ENCODE data around the gene DTX2.
"Not testable (repeated sequence)": the region's sequence is repeated elsewhere in the genome, so short reads cannot be mapped to it uniquely, and the experiment has no call there.

DNA sequence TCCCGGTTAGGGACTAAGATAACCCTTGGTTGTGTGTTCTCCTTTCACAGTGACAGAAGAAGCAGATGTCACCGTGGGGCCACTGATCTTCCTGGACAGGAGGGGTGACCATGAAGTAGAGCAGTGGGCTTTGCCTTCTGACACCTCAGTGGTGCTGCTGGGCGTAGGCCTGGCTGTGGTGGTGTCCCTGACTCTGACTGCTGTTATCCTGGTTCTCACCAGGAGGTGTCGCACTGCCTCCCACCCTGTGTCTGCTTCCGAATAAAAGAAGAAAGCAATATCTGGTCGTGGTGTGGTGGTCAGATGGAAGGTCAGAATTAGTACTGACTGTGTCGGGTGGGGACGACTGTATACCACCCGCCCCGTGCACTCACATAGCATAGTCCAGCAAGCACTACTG is 19.7 kb upstream of the DTX2 start:
- not testable (repeated sequence) for TF ChIP-seq CTCF (IDR thresholded peaks at IDR 0.05 in 4 of 5, conservative IDR thresholded peaks at IDR 0.05 in 1 of 5); POLR2A (IDR thresholded peaks at IDR 0.05)
